K562 (cell line): ENCODE results near the gene RAPSN. TPM values are rescaled to one million over a fixed set of nuclear protein-coding genes. Genes with fewer than 3 reads are reported as not detected.

ENCODE experiments used
- CHD7 ChIP-seq: fragments of 200-600 bp; sonication (generic); IDR thresholded peaks from one replicate; pipeline ENCODE4 v1.6.1; 2012; ENCODE audit warnings: mild to moderate bottlenecking, low read depth, low read length, inconsistent platforms
- HMGXB4 ChIP-seq: sonication (generic); formaldehyde crosslinking; IDR thresholded peaks from 2 replicates; pipeline ENCODE4 v1.8.1; 2023; ENCODE audit warnings: mild to moderate bottlenecking, missing genetic modification reagents
- PRDM10 ChIP-seq: fragments of 450-650 bp; IDR thresholded peaks from 2 replicates; pipeline ENCODE4 v1.6.1; 2018; ENCODE audit not compliant: partially characterized antibody
- ZBTB17 ChIP-seq: fragments of 450-650 bp; formaldehyde crosslinking; IDR thresholded peaks from 2 replicates; pipeline ENCODE4 v1.4.0; 2020; ENCODE audit warnings: mild to moderate bottlenecking
- polyA plus RNA-seq, 8 experiments: library from polyadenylated mRNA; depleted of rRNA in 4 of 8; stranded (reverse) in 5 of 8; unstranded in 3 of 8; fragments of >200 nt; fragmentation: Nextera tagmentation in 2 of 8; fragmentation: Illumina TruSeq in 1 of 8; extraction: Ambion mirVana in 2 of 8; extraction: Trizol in 1 of 8; gene quantifications; 2 replicates each; pipeline versions ENCODE4 v1.2.1 to v1.2.3, GENCODE V29; 2011 to 2014; ENCODE audit warnings: inconsistent platforms in 1 of 8, missing spikeins in 1 of 8
- total RNA-seq, 7 experiments: library from RNA; depleted of rRNA in 6 of 7; stranded (reverse); fragments of >200 nt in 6 of 7; fragmentation: Illumina TruSeq in 2 of 7; extraction: Trizol in 2 of 7; gene quantifications; 2 replicates each; pipeline versions ENCODE4 v1.2.1 to v1.2.3, GENCODE V29; 2011 to 2021; ENCODE audit warnings: low replicate concordance in 1 of 7

Gene RAPSN
- total and polyA plus RNA-seq, 9 of the 15 experiments (the other 6 are each of a cell fraction or from before 2014, with no cell fraction given): 0.06 to 0.11 TPM; not detected in 7

- TF ChIP-seq HMGXB4 (CRISPR knock-in tag) (no peak), CHD7 (no peak), ZBTB17 (CRISPR knock-in tag) (no peak), PRDM10 (no peak)
Measured at GRCh38 chr11:47399860-47400767, 48.8 kb downstream of the RAPSN start (continued).
